NCI-H146 (cell line): Measurements from ENCODE around the gene FCAR.
"Not testable (repeated sequence)": the region's sequence is repeated elsewhere in the genome, so short reads cannot be mapped to it uniquely, and the experiment has no call there.

Source experiments
- DNase-seq: peaks from one replicate; lab custom pipeline; 2025; lab: John Stamatoyannopoulos, UW

Gene FCAR

GRCh38 chr19:54894106-54894505 lies 20.1 kb downstream of the FCAR start:
- DNase-seq: not testable (repeated sequence)

GRCh38 chr19:54896036-54896435 lies 22.0 kb downstream of the FCAR start:
- DNase-seq: no peak

GRCh38 chr19:54898685-54899084 lies 24.6 kb downstream of the FCAR start:
- not testable (repeated sequence) for DNase-seq

GRCh38 chr19:54899646-54900045 lies 25.6 kb downstream of the FCAR start:
- not testable (repeated sequence) for DNase-seq

- not testable (repeated sequence) for DNase-seq
Measured at GRCh38 chr19:54901153-54901552, 27.1 kb downstream of the FCAR start.

GRCh38 chr19:54902061-54902460 lies 28.0 kb downstream of the FCAR start:
- DNase-seq: no peak

GRCh38 chr19:54903303-54903702 lies 29.3 kb downstream of the FCAR start:
- DNase-seq: no peak

GRCh38 chr19:54904261-54904660 lies 30.2 kb downstream of the FCAR start:
- DNase-seq: not testable (repeated sequence)

GRCh38 chr19:54905421-54905802 lies 31.4 kb downstream of the FCAR start:
- DNase-seq: no peak

GRCh38 chr19:54905803-54906511 lies 31.9 kb downstream of the FCAR start, which contains the start of gene NCR1:
TSS of gene NCR1 (plus strand) at chr19:54906148. CDS start at chr19:54906188, 40 bp downstream.
- DNase-seq: no peak

- no peak for DNase-seq
Measured at GRCh38 chr19:54906819-54907218, 32.8 kb downstream of the FCAR start.

GRCh38 chr19:54907899-54908298 lies 33.9 kb downstream of the FCAR start:
- DNase-seq: not testable (repeated sequence)

GRCh38 chr19:54916822-54917221 lies 42.8 kb downstream of the FCAR start:
- no peak for DNase-seq

GRCh38 chr19:54918499-54918898 lies 44.5 kb downstream of the FCAR start:
- peak; percentile 28 for DNase-seq

- peak; percentile 10 for DNase-seq
Measured at GRCh38 chr19:54919646-54920563, 45.9 kb downstream of the FCAR start.

- DNase-seq: no peak
Measured at GRCh38 chr19:54921082-54921481, 47.0 kb downstream of the FCAR start.

- no peak for DNase-seq
Measured at GRCh38 chr19:54923276-54923675, 49.2 kb downstream of the FCAR start.

GRCh38 chr19:54928299-54928698 lies 54.3 kb downstream of the FCAR start:
- DNase-seq: no peak

GRCh38 chr19:54937926-54938325 lies 63.9 kb downstream of the FCAR start:
- no peak for DNase-seq

GRCh38 chr19:54938906-54939305 lies 64.9 kb downstream of the FCAR start:
- no peak for DNase-seq

GRCh38 chr19:54939538-54939937 lies 65.5 kb downstream of the FCAR start:
- DNase-seq: not testable (repeated sequence)
